ENCODE results near the gene SNAPIN.

The SNAPIN gene

DNA sequence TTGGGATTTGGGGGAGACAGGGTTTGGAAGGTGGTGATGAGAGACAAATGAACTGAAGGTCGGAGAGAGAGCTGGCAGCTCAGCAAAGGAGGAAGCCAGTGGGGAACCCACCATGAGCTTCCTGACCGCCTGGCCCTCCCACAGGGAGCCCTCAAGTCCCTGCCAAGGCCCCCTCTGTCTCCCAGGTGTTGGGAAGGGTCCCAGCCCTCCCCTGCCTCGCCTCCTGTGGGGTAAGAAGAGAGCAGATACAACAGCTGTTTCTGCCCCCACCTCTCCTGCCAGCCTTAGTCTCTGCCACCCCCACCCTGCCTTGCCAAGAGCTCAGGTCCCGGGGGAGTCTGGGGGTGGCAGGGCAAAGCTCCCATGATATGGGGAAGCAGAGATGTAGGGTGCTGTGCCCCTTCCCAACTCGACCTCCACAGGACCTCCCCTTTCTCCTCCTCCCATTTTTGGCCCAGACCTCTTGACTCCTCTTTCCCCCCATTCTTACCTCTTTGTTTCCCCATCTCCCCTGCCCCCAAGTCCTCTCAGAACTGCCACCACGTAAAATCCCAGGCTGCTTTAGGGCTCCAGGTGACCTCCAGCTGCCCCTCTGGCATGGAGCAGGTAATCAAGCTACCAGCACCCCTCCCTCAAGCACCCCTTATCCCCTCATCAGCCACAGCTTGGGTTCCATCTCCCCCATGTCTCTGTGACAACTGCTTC, 29.7 kb upstream of the SNAPIN start:
- no peaks in the 10 kb centered on the region for H3F3A ChIP-seq (ENCODE audit: insufficient read depth, low read length)

GRCh38 chr1:153629343-153629665, 29.2 kb upstream of the SNAPIN start:
- Histone ChIP-seq H2AFZ (ENCODE audit: low read length) (no peak overlapping the region), H3K9me2 (replicated peaks; ENCODE audit: insufficient read depth, low read length) (no peaks in the 10 kb centered on the region), H3K79me2 (ENCODE audit: low read length) (peaks cover 3% of the 10 kb centered on the region), H3K9ac (ENCODE audit: low read length) (no peak overlapping the region), H3F3A (ENCODE audit: insufficient read depth, low read length) (peaks cover 4% of the 10 kb centered on the region; the same call in 1 of the 2 replicates), H3K9me3 (replicated peaks; ENCODE audit: insufficient read depth, low read length) (no peaks in the 10 kb centered on the region), H3K4me1 (ENCODE audit: low read length) (peaks cover 4% of the 10 kb centered on the region; the same call in 1 of the 2 replicates), H3K36me3 (replicated peaks; ENCODE audit: insufficient read depth, low read length) (no peaks in the 10 kb centered on the region), H3K27me3 (replicated peaks; ENCODE audit: insufficient read depth, low read length) (no peaks in the 10 kb centered on the region), H3K27ac (ENCODE audit: low read length) (no peak overlapping the region), H3K4me2 (ENCODE audit: low read depth, low read length) (no peak overlapping the region), H4K20me1 (ENCODE audit: insufficient read depth, low read length) (no peaks in the 10 kb centered on the region), H3K4me3 (ENCODE audit: low read length) (no peak overlapping the region)
- DNase-seq = no peak
- TF ChIP-seq, protein P1, sequence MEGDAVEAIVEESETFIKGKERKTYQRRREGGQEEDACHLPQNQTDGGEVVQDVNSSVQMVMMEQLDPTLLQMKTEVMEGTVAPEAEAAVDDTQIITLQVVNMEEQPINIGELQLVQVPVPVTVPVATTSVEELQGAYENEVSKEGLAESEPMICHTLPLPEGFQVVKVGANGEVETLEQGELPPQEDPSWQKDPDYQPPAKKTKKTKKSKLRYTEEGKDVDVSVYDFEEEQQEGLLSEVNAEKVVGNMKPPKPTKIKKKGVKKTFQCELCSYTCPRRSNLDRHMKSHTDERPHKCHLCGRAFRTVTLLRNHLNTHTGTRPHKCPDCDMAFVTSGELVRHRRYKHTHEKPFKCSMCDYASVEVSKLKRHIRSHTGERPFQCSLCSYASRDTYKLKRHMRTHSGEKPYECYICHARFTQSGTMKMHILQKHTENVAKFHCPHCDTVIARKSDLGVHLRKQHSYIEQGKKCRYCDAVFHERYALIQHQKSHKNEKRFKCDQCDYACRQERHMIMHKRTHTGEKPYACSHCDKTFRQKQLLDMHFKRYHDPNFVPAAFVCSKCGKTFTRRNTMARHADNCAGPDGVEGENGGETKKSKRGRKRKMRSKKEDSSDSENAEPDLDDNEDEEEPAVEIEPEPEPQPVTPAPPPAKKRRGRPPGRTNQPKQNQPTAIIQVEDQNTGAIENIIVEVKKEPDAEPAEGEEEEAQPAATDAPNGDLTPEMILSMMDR (IDR thresholded peaks at IDR 0.05; ENCODE audit: low read length) = no peak
- no peak for TF ChIP-seq EZH2 (optimal IDR thresholded peaks at IDR 0.05; ENCODE audit: low read depth, low read length)
- no peak for TF ChIP-seq EZH2phosphoT487 (IDR thresholded peaks at IDR 0.05; ENCODE audit: low read length)

More for the DNA sequence above, 29.7 kb upstream of the SNAPIN start:
- H3K27me3 ChIP-seq (replicated peaks; ENCODE audit: insufficient read depth, low read length) = no peaks in the 10 kb centered on the region
- no peak overlapping the region for H2AFZ ChIP-seq (ENCODE audit: low read length)
- no peaks in the 10 kb centered on the region for H3K79me2 ChIP-seq (ENCODE audit: low read length)
- TF ChIP-seq EZH2phosphoT487 (IDR thresholded peaks at IDR 0.05; ENCODE audit: low read length) (no peak), EZH2 (optimal IDR thresholded peaks at IDR 0.05; ENCODE audit: low read depth, low read length) (no peak)
- TF ChIP-seq, protein P1 (IDR thresholded peaks at IDR 0.05; ENCODE audit: low read length) = no peak
- H3K36me3 ChIP-seq (replicated peaks; ENCODE audit: insufficient read depth, low read length) = no peaks in the 10 kb centered on the region
- H3K4me3 ChIP-seq (ENCODE audit: low read length) = no peak overlapping the region
- peaks cover 4% of the 10 kb centered on the region; the same call in 1 of the 2 replicates for H3K4me1 ChIP-seq (ENCODE audit: low read length)
- H3K9me2 ChIP-seq (replicated peaks; ENCODE audit: insufficient read depth, low read length) = no peaks in the 10 kb centered on the region
- H3K9me3 ChIP-seq (replicated peaks; ENCODE audit: insufficient read depth, low read length) = no peaks in the 10 kb centered on the region
- H3K9ac ChIP-seq (ENCODE audit: low read length) = no peak overlapping the region
- H3K4me2 ChIP-seq (ENCODE audit: low read depth, low read length) = no peak overlapping the region
- no peak for DNase-seq
- H4K20me1 ChIP-seq (ENCODE audit: insufficient read depth, low read length) = no peaks in the 10 kb centered on the region
- no peak overlapping the region for H3K27ac ChIP-seq (ENCODE audit: low read length)

GRCh38 chr1:153629971-153630370, 28.5 kb upstream of the SNAPIN start:
- H3K79me2 ChIP-seq (ENCODE audit: low read length) = peaks cover 10% of the 10 kb centered on the region

More at GRCh38 chr1:153629971-153630370, 28.5 kb upstream of the SNAPIN start:
- Histone ChIP-seq H3K9ac (ENCODE audit: low read length) (no peak overlapping the region), H3K4me3 (ENCODE audit: low read length) (no peak overlapping the region), H3K9me2 (replicated peaks; ENCODE audit: insufficient read depth, low read length) (no peaks in the 10 kb centered on the region), H3K27ac (ENCODE audit: low read length) (no peak overlapping the region), H3K4me2 (ENCODE audit: low read depth, low read length) (no peak overlapping the region), H3K36me3 (replicated peaks; ENCODE audit: insufficient read depth, low read length) (no peaks in the 10 kb centered on the region), H3K27me3 (replicated peaks; ENCODE audit: insufficient read depth, low read length) (no peaks in the 10 kb centered on the region), H3K4me1 (ENCODE audit: low read length) (peaks cover 4% of the 10 kb centered on the region; the same call in 1 of the 2 replicates), H3K9me3 (replicated peaks; ENCODE audit: insufficient read depth, low read length) (no peaks in the 10 kb centered on the region), H2AFZ (ENCODE audit: low read length) (no peak overlapping the region), H3F3A (ENCODE audit: insufficient read depth, low read length) (peaks cover 5% of the 10 kb centered on the region), H4K20me1 (ENCODE audit: insufficient read depth, low read length) (no peaks in the 10 kb centered on the region)
- no peak for DNase-seq
- TF ChIP-seq EZH2 (optimal IDR thresholded peaks at IDR 0.05; ENCODE audit: low read depth, low read length) (no peak), EZH2phosphoT487 (IDR thresholded peaks at IDR 0.05; ENCODE audit: low read length) (no peak)
- TF ChIP-seq, protein P1 (IDR thresholded peaks at IDR 0.05; ENCODE audit: low read length) = no peak

Measured in MM.1S (cell line).